C4-2B (cell line): ENCODE results near the gene NR1H4.

Experiments used
- ZFX ChIP-seq: fragments of 450-650 bp; IDR thresholded peaks from 2 replicates; pipeline ENCODE4 v1.6.1; 2017
- TF ChIP-seq, protein P1 (sequence below): fragments of 450-650 bp; conservative IDR thresholded peaks from 2 replicates; pipeline ENCODE4 v1.5.1; 2017; ENCODE audit warnings: mild to moderate bottlenecking

- TF ChIP-seq, protein P1, sequence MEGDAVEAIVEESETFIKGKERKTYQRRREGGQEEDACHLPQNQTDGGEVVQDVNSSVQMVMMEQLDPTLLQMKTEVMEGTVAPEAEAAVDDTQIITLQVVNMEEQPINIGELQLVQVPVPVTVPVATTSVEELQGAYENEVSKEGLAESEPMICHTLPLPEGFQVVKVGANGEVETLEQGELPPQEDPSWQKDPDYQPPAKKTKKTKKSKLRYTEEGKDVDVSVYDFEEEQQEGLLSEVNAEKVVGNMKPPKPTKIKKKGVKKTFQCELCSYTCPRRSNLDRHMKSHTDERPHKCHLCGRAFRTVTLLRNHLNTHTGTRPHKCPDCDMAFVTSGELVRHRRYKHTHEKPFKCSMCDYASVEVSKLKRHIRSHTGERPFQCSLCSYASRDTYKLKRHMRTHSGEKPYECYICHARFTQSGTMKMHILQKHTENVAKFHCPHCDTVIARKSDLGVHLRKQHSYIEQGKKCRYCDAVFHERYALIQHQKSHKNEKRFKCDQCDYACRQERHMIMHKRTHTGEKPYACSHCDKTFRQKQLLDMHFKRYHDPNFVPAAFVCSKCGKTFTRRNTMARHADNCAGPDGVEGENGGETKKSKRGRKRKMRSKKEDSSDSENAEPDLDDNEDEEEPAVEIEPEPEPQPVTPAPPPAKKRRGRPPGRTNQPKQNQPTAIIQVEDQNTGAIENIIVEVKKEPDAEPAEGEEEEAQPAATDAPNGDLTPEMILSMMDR, result no peak
- TF ChIP-seq ZFX, result no peak
These were observed 31.3 kb upstream of the NR1H4 start for GRCh38 chr12:100442403-100442802.
